H1 (cell line): Measurements from ENCODE around the gene CORO2B. TPM values are rescaled to one million over a fixed set of nuclear protein-coding genes. Genes with fewer than 3 reads are reported as not detected.

Source experiments
- CBX5 ChIP-seq: fragments of 300-800, 300-1000 bp; sonication (generic); IDR thresholded peaks from 2 replicates; pipeline ENCODE4 v1.7.1; 2016; ENCODE audit warnings: antibody characterized with exemption, low read length, low read depth
- CHD2 ChIP-seq: IDR thresholded peaks from 2 replicates; pipeline ENCODE4 v1.6.1; 2012; ENCODE audit warnings: low read length, improper control_type of control experiment
- KDM1A ChIP-seq: fragments of 200-600, 300-600 bp; sonication (generic); IDR thresholded peaks from 2 replicates; pipeline ENCODE4 v1.7.1; 2016; ENCODE audit warnings: mild to moderate bottlenecking, low read length, borderline replicate concordance
- PHF8 ChIP-seq: fragments of 200-600 bp; sonication (generic); conservative IDR thresholded peaks from 2 replicates; pipeline ENCODE4 v1.7.1; 2012; ENCODE audit warnings: low read depth, mild to moderate bottlenecking, inconsistent platforms, low read length, moderate library complexity
- RFX5 ChIP-seq: IDR thresholded peaks from 2 replicates; pipeline ENCODE4 v1.6.1; 2011; ENCODE audit warnings: low read depth, low read length, improper control_type of control experiment, borderline replicate concordance
- SAP30 ChIP-seq: fragments of 300-600 bp; sonication (generic); IDR thresholded peaks from 2 replicates; pipeline ENCODE4 v1.7.1; 2012; ENCODE audit warnings: low read length, moderate library complexity, mild to moderate bottlenecking, inconsistent platforms; ENCODE audit not compliant: insufficient read depth, insufficient replicate concordance
- SP4 ChIP-seq: IDR thresholded peaks from 2 replicates; pipeline ENCODE4 v1.6.1; 2012; ENCODE audit warnings: low read length, inconsistent platforms
- polyA plus RNA-seq, 7 experiments: library from polyadenylated mRNA; depleted of rRNA in 3 of 7; stranded (reverse) in 5 of 7; unstranded in 2 of 7; fragments of >200 nt in 5 of 7; fragments of 200-250 nt in 2 of 7; gene quantifications; 1 replicate in 5 of 7; 2 replicates in 1 of 7; 4 replicates in 1 of 7; pipeline versions ENCODE4 v1.2.1 to v1.2.3, GENCODE V29; 2011 to 2013; ENCODE audit warnings: missing spikeins in 2 of 7, mixed read lengths in 2 of 7
- total RNA-seq: library from RNA; stranded (reverse); fragmentation: NEBNext Ultra II Directional; extraction: Animal tissue kit (Norgen Biotek cat#: 25700); gene quantifications from 2 replicates; pipeline ENCODE4 v1.2.1, GENCODE V29; 2021

Gene CORO2B
- total and polyA plus RNA-seq, 2 of the 8 experiments (the other 6 are each of a cell fraction or from before 2014, with no cell fraction given) = 3.4 to 6.7 TPM

GRCh38 chr15:68589053-68589452 is 10.3 kb downstream of the CORO2B start (continued):
- TF ChIP-seq SAP30 (no peak), PHF8 (no peak), SP4 (no peak), CHD2 (no peak), CBX5 (no peak), RFX5 (no peak), KDM1A (no peak)
